H1 (cell line): ENCODE measurements around the gene PCDHGB6.

Experiments used
- CEBPB ChIP-seq: IDR thresholded peaks from 2 replicates; pipeline ENCODE4 v1.6.1; 2012; ENCODE audit warnings: low read depth, low read length
- CTCF ChIP-seq, 3 experiments: IDR thresholded peaks; 1 replicate in 2 of 3; 2 replicates in 1 of 3; pipeline versions ENCODE4 v1.5.1 to v1.6.1; 2011; ENCODE audit warnings: low read length in 3 of 3, mild to moderate bottlenecking in 3 of 3, inconsistent platforms in 2 of 3, low read depth in 1 of 3, moderate library complexity in 1 of 3; ENCODE audit not compliant: insufficient read depth in 1 of 3; ENCODE audit errors: control extremely low read depth in 1 of 3
- GABPA ChIP-seq: IDR thresholded peaks from 2 replicates; pipeline ENCODE4 v1.6.1; 2011; ENCODE audit warnings: mild to moderate bottlenecking, low read length, moderate library complexity, borderline replicate concordance; ENCODE audit not compliant: insufficient read depth
- GTF2F1 ChIP-seq: IDR thresholded peaks from 2 replicates; pipeline ENCODE4 v1.6.1; 2012; ENCODE audit warnings: low read depth, low read length, improper control_type of control experiment, borderline replicate concordance
- JUND ChIP-seq: IDR thresholded peaks from 2 replicates; pipeline ENCODE4 v1.6.1; 2011; ENCODE audit warnings: mild to moderate bottlenecking, improper control_type of control experiment, low read length
- POLR2A ChIP-seq, 2 experiments: IDR thresholded peaks; 1 replicate in 1 of 2; 2 replicates in 1 of 2; pipeline ENCODE4 v1.6.1; 2011; ENCODE audit warnings: low read depth in 2 of 2, low read length in 2 of 2, mild to moderate bottlenecking in 2 of 2; ENCODE audit errors: control extremely low read depth in 1 of 2
- SP4 ChIP-seq: IDR thresholded peaks from 2 replicates; pipeline ENCODE4 v1.6.1; 2012; ENCODE audit warnings: low read length, inconsistent platforms
- SRF ChIP-seq: IDR thresholded peaks from 2 replicates; pipeline ENCODE4 v1.6.1; 2011; ENCODE audit warnings: mild to moderate bottlenecking, low read depth, low read length, moderate library complexity
- TAF7 ChIP-seq: optimal IDR thresholded peaks from 2 replicates; pipeline ENCODE3; 2011; ENCODE audit warnings: low read depth, mild to moderate bottlenecking, inconsistent platforms, low read length, moderate library complexity, borderline replicate concordance
- USF2 ChIP-seq: IDR thresholded peaks from 2 replicates; pipeline ENCODE4 v1.6.1; 2011; ENCODE audit warnings: low read length, improper control_type of control experiment
- ZNF274 ChIP-seq: IDR thresholded peaks from 2 replicates; pipeline ENCODE4 v1.7.0; 2012; ENCODE audit warnings: low read length, borderline replicate concordance; ENCODE audit errors: extremely low read depth
- TF ChIP-seq, protein P1 (sequence below): IDR thresholded peaks from 2 replicates; pipeline ENCODE4 v1.6.1; 2012; ENCODE audit warnings: low read length, inconsistent platforms

DNA sequence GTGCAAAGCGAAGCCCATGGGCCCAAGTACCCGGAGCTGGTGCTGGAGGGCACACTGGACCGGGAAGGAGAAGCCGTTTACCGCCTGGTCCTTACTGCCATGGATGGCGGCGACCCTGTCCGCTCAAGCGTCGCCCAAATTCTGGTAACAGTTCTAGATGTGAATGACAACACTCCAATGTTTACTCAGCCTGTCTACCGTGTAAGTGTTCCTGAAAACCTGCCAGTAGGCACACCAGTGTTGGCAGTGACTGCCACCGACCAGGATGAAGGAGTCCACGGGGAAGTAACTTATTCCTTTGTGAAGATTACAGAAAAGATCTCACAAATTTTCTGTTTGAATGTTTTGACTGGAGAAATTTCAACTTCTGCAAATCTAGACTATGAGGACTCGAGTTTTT lies 33.2 kb upstream of the PCDHGB6 start:
- TF ChIP-seq POLR2A (IDR thresholded peaks at IDR 0.05; ENCODE audit: control extremely low read depth in 1 of 2, low read depth in 2 of 2, low read length in 2 of 2) (no peak), JUND (no peak), GTF2F1 (no peak), CEBPB (no peak), USF2 (no peak), GABPA (no peak), SRF (no peak), CTCF (IDR thresholded peaks at IDR 0.05; ENCODE audit: control extremely low read depth in 1 of 3, insufficient read depth in 1 of 3, low read depth in 1 of 3, low read length in 3 of 3) (no peak), ZNF274 (no peak), SP4 (no peak), TAF7 (no peak)
- TF ChIP-seq, protein P1, sequence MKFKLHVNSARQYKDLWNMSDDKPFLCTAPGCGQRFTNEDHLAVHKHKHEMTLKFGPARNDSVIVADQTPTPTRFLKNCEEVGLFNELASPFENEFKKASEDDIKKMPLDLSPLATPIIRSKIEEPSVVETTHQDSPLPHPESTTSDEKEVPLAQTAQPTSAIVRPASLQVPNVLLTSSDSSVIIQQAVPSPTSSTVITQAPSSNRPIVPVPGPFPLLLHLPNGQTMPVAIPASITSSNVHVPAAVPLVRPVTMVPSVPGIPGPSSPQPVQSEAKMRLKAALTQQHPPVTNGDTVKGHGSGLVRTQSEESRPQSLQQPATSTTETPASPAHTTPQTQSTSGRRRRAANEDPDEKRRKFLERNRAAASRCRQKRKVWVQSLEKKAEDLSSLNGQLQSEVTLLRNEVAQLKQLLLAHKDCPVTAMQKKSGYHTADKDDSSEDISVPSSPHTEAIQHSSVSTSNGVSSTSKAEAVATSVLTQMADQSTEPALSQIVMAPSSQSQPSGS, result no peak
